Measurements from ENCODE around the gene POLR2L. TPM values are rescaled to one million over a fixed set of nuclear protein-coding genes. Genes with fewer than 3 reads are reported as not detected.

The POLR2L gene
- total and polyA plus RNA-seq, 2 of the 13 experiments (the other 11 are each of a cell fraction or from before 2014, with no cell fraction given) = 104 to 114 TPM

- TF ChIP-seq FOXO4 (CRISPR knock-in tag; conservative IDR thresholded peaks at IDR 0.05) = no peak
- peak; percentile 73 for TF ChIP-seq ZNF878 (CRISPR knock-in tag; IDR thresholded peaks at IDR 0.05)
- no peak for TF ChIP-seq GPN1 (CRISPR knock-in tag; IDR thresholded peaks at IDR 0.05; ENCODE audit: borderline replicate concordance)
- peak; percentile 77 for TF ChIP-seq TBX2 (CRISPR knock-in tag; IDR thresholded peaks at IDR 0.05; ENCODE audit: borderline replicate concordance)
- no peak for TF ChIP-seq ZBTB2 (CRISPR knock-in tag; IDR thresholded peaks at IDR 0.05; ENCODE audit: low read depth)
- TF ChIP-seq HOXA3 (CRISPR knock-in tag; IDR thresholded peaks at IDR 0.05) = peak; percentile 76
- 0 out of 2 replicates have a peak, but pooled peaks have one; percentile 37 for TF ChIP-seq ZNF614 (CRISPR knock-in tag; IDR thresholded peaks at IDR 0.05; ENCODE audit: borderline replicate concordance)
- no peak for TF ChIP-seq HCFC1 (IDR thresholded peaks at IDR 0.05; ENCODE audit: low read depth, low read length)
- no peak for TF ChIP-seq ZNF761 (CRISPR knock-in tag; conservative IDR thresholded peaks at IDR 0.05)
- TF ChIP-seq ESRRA (CRISPR knock-in tag; IDR thresholded peaks at IDR 0.05; ENCODE audit: low read depth) = no peak
- TF ChIP-seq HNF1B (CRISPR knock-in tag; IDR thresholded peaks at IDR 0.05) = no peak
- TF ChIP-seq AKNA (CRISPR knock-in tag; IDR thresholded peaks at IDR 0.05; ENCODE audit: borderline replicate concordance) = no peak
- TF ChIP-seq EHMT2 (IDR thresholded peaks at IDR 0.05; ENCODE audit: borderline replicate concordance, low read depth, low read length) = no peak
- TF ChIP-seq PHF5A (CRISPR knock-in tag; IDR thresholded peaks at IDR 0.05; ENCODE audit: low read depth, unreplicated experiment) = no peak
- TF ChIP-seq TIGD3 (CRISPR knock-in tag; IDR thresholded peaks at IDR 0.05; ENCODE audit: borderline replicate concordance) = 0 out of 2 replicates have a peak, but pooled peaks have one; percentile 56
- TF ChIP-seq BCL6 (CRISPR knock-in tag; IDR thresholded peaks at IDR 0.05) = peak; percentile 49
- TF ChIP-seq ZNF20 (CRISPR knock-in tag; IDR thresholded peaks at IDR 0.05) = no peak
- no peak; the same call in 1 of the 2 replicates for TF ChIP-seq SMC3 (IDR thresholded peaks at IDR 0.05; ENCODE audit: low read length)
Observed at GRCh38 chr11:838441-839279, 3.7 kb downstream of the POLR2L start (continued).
